GM18526 (cell line): ENCODE results near the gene CRADD.

ENCODE experiments used
- POLR2A ChIP-seq: IDR thresholded peaks from 3 replicates; pipeline ENCODE4 v1.6.1; 2011; ENCODE audit not compliant: insufficient read length; ENCODE audit errors: extremely low read depth

Gene CRADD

GRCh38 chr12:93937812-93938211 lies 260.6 kb downstream of the CRADD start:
- no peak for TF ChIP-seq POLR2A

DNA sequence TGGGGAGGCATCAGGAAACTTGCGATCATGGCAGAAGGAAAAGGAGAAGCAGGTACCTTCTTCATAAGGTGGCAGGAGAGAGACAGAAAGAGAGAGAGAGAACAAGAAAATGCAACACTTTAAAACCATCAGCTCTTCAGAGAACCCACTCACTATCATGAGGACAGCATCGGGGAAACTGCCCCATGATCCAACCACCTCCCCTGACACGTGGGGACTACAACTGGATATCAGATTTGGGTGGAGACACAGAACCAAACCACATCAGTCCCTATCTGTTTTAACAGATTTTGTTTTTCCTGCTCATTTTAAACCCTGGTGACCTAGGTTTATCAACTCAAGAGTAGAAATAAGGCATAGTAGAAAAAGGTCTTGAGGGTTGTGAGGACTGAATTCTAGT lies 261.1 kb downstream of the CRADD start:
- no peak for TF ChIP-seq POLR2A

DNA sequence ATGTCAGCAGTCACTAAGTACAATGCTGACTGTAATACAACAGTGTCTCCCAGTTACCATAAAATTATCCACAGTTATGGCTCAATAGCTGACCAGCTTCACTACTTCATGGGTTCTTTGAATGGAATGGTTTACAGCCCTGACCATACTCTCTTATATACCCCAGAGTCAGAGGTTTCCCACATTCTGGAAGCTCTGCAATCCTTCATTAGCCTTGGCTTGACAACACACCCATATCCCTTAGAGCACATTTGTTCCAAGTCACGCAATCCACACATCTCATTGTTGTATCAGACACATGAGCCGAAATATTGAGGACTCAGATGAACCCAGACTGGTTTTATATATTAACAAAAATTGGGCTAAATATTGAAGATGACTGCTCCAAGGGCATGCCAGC lies 261.8 kb downstream of the CRADD start:
- no peak for TF ChIP-seq POLR2A

GRCh38 chr12:93939641-93940325 lies 262.6 kb downstream of the CRADD start:
- TF ChIP-seq POLR2A = no peak

DNA sequence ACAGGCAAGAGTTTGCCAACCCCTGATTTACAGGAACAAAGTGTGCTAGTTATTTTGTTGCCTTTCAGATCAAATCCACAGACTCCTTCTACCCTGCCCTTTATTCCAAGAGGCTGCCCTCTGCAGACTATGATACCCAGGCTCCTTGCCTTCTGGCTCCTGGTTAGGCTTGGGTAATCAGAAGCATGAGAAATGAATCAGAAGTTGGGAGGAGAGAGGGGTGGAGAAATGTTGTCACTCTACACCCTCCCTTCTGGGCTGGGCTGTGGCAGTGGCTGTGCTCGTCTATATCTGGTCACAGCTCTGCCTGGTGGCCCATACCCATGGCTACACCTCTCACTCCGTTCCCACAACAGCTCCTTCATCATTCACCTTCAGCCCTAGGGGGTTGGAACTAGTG lies 266.6 kb downstream of the CRADD start:
- TF ChIP-seq POLR2A = no peak

- no peak for TF ChIP-seq POLR2A
These were observed 267.0 kb downstream of the CRADD start for GRCh38 chr12:93944201-93944600.
